Thyroid gland (tissue), 4 donors: Measurements from ENCODE around the gene ZNF76. TPM values are rescaled to one million over a fixed set of nuclear protein-coding genes. Genes with fewer than 3 reads are reported as not detected.

Source experiments
- DNase-seq, 2 donors: peaks; one replicate each; pipeline ENCODE4 v3.0.0-alpha.2; 2019
- H3K27ac ChIP-seq, 3 donors: fragments of 200-600 bp; sonication (generic); 1 replicate in 2 of 3; 2 replicates in 1 of 3; pipeline ENCODE4 v1.5.1; 2016 to 2019; ENCODE audit warnings: mild to moderate bottlenecking in 1 of 3, moderate library complexity in 1 of 3
- H3K27me3 ChIP-seq: fragments of 200-600 bp; sonication (generic); one replicate; pipeline ENCODE4 v1.5.1; 2019
- H3K36me3 ChIP-seq, 2 donors: fragments of 200-600 bp; sonication (generic); one replicate each; pipeline ENCODE4 v1.5.1; 2016 to 2019
- H3K4me1 ChIP-seq, 2 donors: fragments of 200-600 bp; sonication (generic); one replicate each; pipeline ENCODE4 v1.5.1; 2017 to 2019
- H3K4me3 ChIP-seq, 3 donors: fragments of 200-600 bp; sonication (generic); replicated peaks in 1 of 3; 1 replicate in 2 of 3; 2 replicates in 1 of 3; pipeline ENCODE4 v1.5.1; 2016; ENCODE audit warnings: mild to moderate bottlenecking in 1 of 3
- H3K9me3 ChIP-seq: fragments of 200-600 bp; sonication (generic); one replicate; pipeline ENCODE4 v1.5.1; 2017
- POLR2A ChIP-seq, 2 donors: fragments of 450-650 bp; IDR thresholded peaks; one replicate each; pipeline ENCODE4 v1.6.1; 2017; ENCODE audit warnings: antibody characterized with exemption in 2 of 2, mild to moderate bottlenecking in 2 of 2, moderate library complexity in 1 of 2
- WGBS, 2 donors: methylation state at CpG; one replicate each; pipeline ENCODE4 v1.1.5; 2017; 5-methylcytosine and 5-hydroxymethylcytosine counted together
- intact Hi-C: fragments of 100-400 bp; cut with DNase I; formaldehyde crosslinking; loops from one replicate; pipeline ENCODE4 v1.15.1; 2023
- total RNA-seq, 4 donors: library from RNA; depleted of rRNA; stranded (reverse); fragments of >200 nt; gene quantifications; one replicate each; pipeline ENCODE4 v1.2.3, GENCODE V29; 2016
- TF ChIP-seq, protein P1 (sequence below), 6 experiments: fragments of 200-600 bp in 3 of 6; fragments of 450-650 bp in 3 of 6; sonication (generic) in 3 of 6; IDR thresholded peaks; one replicate each; pipeline ENCODE4 v1.5.1; 2016 to 2019; ENCODE audit warnings: antibody characterized with exemption in 6 of 6, mild to moderate bottlenecking in 2 of 6, inconsistent platforms in 1 of 6, moderate library complexity in 1 of 6

Gene ZNF76
- total RNA-seq, 4 donors from 2014 or later = 54.3 to 81.7 (median 71.6) TPM

DNA sequence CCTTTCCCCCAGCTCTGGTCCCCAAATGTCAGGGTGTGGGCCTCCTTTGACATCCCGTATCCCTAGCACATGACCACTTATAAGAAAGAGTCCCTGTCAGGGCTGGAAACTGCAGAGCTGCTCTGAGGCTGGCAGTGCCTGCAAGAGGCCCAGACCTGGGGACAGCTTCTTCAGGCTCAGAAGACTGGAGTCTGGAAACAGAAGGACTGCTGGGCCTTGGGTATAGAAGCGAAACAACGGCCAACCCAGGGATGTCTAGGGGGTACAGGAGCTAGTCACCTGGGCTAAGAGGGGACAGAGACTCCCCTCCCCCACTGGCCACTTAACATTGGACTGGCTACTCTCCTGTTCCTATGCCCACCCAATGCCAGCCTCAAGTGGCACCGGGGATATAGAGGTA is 41.1 kb upstream of the ZNF76 start:
- Histone ChIP-seq H3K27ac (peak overlapping the region; percentile 65 to 96 (median 90)), H3K9me3 (no peaks in the 10 kb centered on the region), H3K4me3 (no peak overlapping the region), H3K4me1 (peaks cover 60 to 67% of the 10 kb centered on the region in 2 donors), H3K27me3 (no peaks in the 10 kb centered on the region), H3K36me3 (no peaks in the 10 kb centered on the region)
- intact Hi-C loops = no loop called here
- 61 to 71% methylated on average over 4 of the region's 4 CpGs for WGBS, 2 donors
- DNase-seq = no peak
- TF ChIP-seq POLR2A (IDR thresholded peaks at IDR 0.05) = no peak
- TF ChIP-seq, protein P1, sequence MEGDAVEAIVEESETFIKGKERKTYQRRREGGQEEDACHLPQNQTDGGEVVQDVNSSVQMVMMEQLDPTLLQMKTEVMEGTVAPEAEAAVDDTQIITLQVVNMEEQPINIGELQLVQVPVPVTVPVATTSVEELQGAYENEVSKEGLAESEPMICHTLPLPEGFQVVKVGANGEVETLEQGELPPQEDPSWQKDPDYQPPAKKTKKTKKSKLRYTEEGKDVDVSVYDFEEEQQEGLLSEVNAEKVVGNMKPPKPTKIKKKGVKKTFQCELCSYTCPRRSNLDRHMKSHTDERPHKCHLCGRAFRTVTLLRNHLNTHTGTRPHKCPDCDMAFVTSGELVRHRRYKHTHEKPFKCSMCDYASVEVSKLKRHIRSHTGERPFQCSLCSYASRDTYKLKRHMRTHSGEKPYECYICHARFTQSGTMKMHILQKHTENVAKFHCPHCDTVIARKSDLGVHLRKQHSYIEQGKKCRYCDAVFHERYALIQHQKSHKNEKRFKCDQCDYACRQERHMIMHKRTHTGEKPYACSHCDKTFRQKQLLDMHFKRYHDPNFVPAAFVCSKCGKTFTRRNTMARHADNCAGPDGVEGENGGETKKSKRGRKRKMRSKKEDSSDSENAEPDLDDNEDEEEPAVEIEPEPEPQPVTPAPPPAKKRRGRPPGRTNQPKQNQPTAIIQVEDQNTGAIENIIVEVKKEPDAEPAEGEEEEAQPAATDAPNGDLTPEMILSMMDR (IDR thresholded peaks at IDR 0.05) = no peak

DNA sequence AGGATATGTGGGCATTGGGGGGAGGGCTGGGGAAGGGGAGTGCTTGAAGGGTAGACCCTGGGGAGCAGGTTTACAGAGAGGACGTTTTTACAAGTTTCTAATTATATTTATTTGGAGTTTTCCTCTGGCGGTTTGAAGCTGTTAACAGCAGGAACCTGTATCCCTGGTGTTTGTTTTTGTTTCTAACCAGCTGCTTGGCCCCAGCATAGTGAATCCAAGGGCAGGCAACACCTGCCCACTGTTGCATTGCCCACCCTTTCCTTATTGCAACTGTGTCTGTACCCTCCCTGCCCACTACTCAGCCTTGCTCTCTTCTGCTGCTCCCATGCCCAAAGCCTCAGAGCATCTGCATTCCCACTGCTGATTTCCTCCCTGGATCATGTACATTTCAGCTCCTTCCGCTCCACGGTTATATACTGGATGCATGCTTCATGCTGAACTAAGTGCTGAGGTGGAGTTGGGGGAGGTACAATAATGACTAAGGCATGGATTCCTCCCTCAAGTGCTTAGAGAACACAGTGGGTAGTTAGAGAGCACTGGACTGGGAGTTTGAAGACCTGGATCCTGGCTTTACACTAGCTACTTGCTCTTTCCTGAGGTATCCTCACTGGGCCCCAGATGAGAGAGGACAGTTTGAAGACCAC is 39.7 kb upstream of the ZNF76 start:
- Histone ChIP-seq H3K36me3 (no peaks in the 10 kb centered on the region), H3K4me3 (no peak overlapping the region), H3K27ac (peak overlapping the region; percentile 65 to 96 (median 90)), H3K9me3 (no peaks in the 10 kb centered on the region), H3K27me3 (no peaks in the 10 kb centered on the region), H3K4me1 (peaks cover 60 to 65% of the 10 kb centered on the region in 2 donors)
- WGBS, 2 donors = 37 to 51% methylated on average over 4 of the region's 4 CpGs
- no peak for DNase-seq
- TF ChIP-seq POLR2A (IDR thresholded peaks at IDR 0.05) = no peak
- TF ChIP-seq, protein P1 (IDR thresholded peaks at IDR 0.05) = no peak
- intact Hi-C loops = no loop called here

DNA sequence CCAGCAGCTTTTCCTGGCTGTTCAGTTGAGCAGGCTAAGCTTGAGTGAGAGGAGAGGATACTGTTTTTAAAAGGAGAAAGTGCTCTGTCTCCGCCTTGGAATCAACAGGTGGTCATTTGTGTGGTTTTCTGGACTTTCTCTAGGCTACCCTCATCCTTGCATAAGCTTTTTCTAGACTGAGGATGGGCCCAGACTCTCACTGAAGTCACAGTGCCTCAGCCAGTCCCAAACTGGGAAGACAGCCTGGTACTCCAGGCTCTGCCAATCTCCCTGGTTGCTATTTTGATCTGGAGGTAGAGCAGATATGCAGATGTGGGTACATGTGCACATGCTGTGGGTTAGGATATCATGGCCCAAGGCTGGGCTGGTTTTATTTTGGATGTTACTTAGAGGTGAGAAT is 38.8 kb upstream of the ZNF76 start:
- H3K4me3 ChIP-seq = no peak overlapping the region
- 82 to 100% methylated on average over 1 of the region's 1 CpG for WGBS, 2 donors
- intact Hi-C loops = no loop called here
- H3K9me3 ChIP-seq = no peaks in the 10 kb centered on the region
- no peak for TF ChIP-seq POLR2A (IDR thresholded peaks at IDR 0.05)
- TF ChIP-seq, protein P1 (IDR thresholded peaks at IDR 0.05) = no peak
- H3K27me3 ChIP-seq = no peaks in the 10 kb centered on the region
- DNase-seq = no peak
- H3K4me1 ChIP-seq = peaks cover 55 to 64% of the 10 kb centered on the region in 2 donors
- no peaks in the 10 kb centered on the region for H3K36me3 ChIP-seq
- peak overlapping the region in 1 of 3 donors; percentile 90 for H3K27ac ChIP-seq

DNA sequence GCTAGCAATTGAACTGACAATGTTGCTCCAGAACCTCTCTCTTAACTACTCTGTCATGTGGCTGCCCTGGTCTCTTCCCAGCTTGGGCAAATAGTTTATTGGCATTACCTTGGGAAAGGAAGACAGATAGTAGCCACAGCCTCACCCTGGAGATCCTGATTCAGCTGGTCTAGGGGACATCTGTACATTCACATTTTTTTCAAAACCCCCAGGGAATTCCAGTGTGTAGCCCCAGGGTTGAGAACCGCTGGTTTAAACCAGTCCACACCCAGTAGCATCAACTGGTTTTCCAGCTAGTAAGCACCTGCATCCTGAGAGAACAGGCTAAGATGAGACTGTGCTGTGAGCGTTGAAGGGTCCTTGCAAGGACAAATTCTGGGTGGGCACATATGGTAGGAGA is 36.1 kb upstream of the ZNF76 start:
- H3K27ac ChIP-seq = no peak overlapping the region
- peaks cover 32 to 41% of the 10 kb centered on the region in 2 donors for H3K4me1 ChIP-seq
- no peaks in the 10 kb centered on the region for H3K27me3 ChIP-seq
- intact Hi-C loops = no loop called here
- TF ChIP-seq, protein P1 (IDR thresholded peaks at IDR 0.05) = no peak
- TF ChIP-seq POLR2A (IDR thresholded peaks at IDR 0.05) = no peak
- H3K9me3 ChIP-seq = no peaks in the 10 kb centered on the region
- WGBS, 2 donors = 82 to 87% methylated on average over 2 of the region's 2 CpGs
- no peak for DNase-seq
- no peaks in the 10 kb centered on the region for H3K36me3 ChIP-seq
- no peak overlapping the region for H3K4me3 ChIP-seq

DNA sequence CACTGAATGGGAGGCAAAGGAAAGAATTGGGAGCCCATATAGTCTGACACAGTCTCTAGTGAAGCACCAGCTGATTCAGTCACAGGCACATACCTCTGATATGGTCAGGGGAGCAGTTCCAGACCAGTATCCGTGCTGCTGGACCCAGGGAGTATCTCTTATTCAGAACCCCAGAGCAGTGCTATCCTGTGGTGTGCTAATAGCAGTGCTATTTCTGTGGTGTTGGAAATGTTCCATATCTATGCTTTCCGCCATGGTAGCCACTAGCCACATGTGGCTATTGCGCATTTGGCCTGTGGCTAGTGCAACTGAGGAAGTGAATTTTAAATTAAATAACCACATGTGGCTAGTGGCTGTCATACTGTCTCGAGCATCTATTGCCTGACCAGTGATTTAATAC is 34.8 kb upstream of the ZNF76 start:
- peaks cover 20 to 28% of the 10 kb centered on the region in 2 donors for H3K4me1 ChIP-seq
- H3K9me3 ChIP-seq = no peaks in the 10 kb centered on the region
- H3K27me3 ChIP-seq = no peaks in the 10 kb centered on the region
- no peak overlapping the region for H3K4me3 ChIP-seq
- DNase-seq = no peak
- H3K36me3 ChIP-seq = no peaks in the 10 kb centered on the region
- 90 to 95% methylated on average over 4 of the region's 4 CpGs for WGBS, 2 donors
- H3K27ac ChIP-seq = no peak overlapping the region
- TF ChIP-seq, protein P1 (IDR thresholded peaks at IDR 0.05) = no peak
- TF ChIP-seq POLR2A (IDR thresholded peaks at IDR 0.05) = no peak
- intact Hi-C loops = no loop called here
